Calu3 (cell line): Measurements from ENCODE around the gene TMEM242. TPM values are rescaled to one million over a fixed set of nuclear protein-coding genes. Genes with fewer than 3 reads are reported as not detected.
A peak's percentile ranks its signal among the peaks of the same experiment; 100 is the strongest.

Experiments
- BruUV-seq: library from RNA; stranded (reverse); fragments of 400-500 nt; replicated peaks from 2 replicates; lab custom pipeline; 2021; lab: Mats Ljungman, UMichigan
- CTCF ChIA-PET: fragments of 300-600 bp; sonication (Branson Sonifier 250); formaldehyde crosslinking; loops from one replicate; lab custom pipeline; 2022; ENCODE audit warnings: antibody characterized with exemption; lab: Charles Lee
- DNase-seq: peaks from one replicate; pipeline ENCODE4 v3.0.0; 2022
- H3K27ac Mint-ChIP-seq: one replicate; pipeline ENCODE4 v1.8.0; 2022; ENCODE audit warnings: mixed read lengths; ENCODE audit not compliant: unreplicated experiment
- H3K27me3 Mint-ChIP-seq: one replicate; pipeline ENCODE4 v1.8.0; 2022; ENCODE audit warnings: mixed read lengths; ENCODE audit not compliant: unreplicated experiment
- H3K36me3 Mint-ChIP-seq: one replicate; pipeline ENCODE4 v1.8.0; 2022; ENCODE audit warnings: mild to moderate bottlenecking, moderate library complexity, mixed read lengths; ENCODE audit not compliant: insufficient read depth, unreplicated experiment
- H3K4me1 Mint-ChIP-seq: one replicate; pipeline ENCODE4 v1.8.0; 2022; ENCODE audit warnings: mild to moderate bottlenecking, low read depth, mixed read lengths; ENCODE audit not compliant: unreplicated experiment
- H3K4me3 Mint-ChIP-seq: one replicate; pipeline ENCODE4 v1.8.0; 2022; ENCODE audit warnings: mild to moderate bottlenecking, low read depth, moderate library complexity, mixed read lengths; ENCODE audit not compliant: unreplicated experiment
- H3K9me3 Mint-ChIP-seq: one replicate; pipeline ENCODE4 v1.8.0; 2022; ENCODE audit warnings: low read depth, mixed read lengths; ENCODE audit not compliant: unreplicated experiment
- CTCF ChIP-seq: fragments of 200-600 bp; IDR thresholded peaks from one replicate; pipeline ENCODE4 v1.8.0; 2022; ENCODE audit warnings: antibody characterized with exemption; ENCODE audit not compliant: unreplicated experiment
- intact Hi-C: fragments of 100-400 bp; cut with micrococcal nuclease; formaldehyde crosslinking; loops from one replicate; pipeline ENCODE4 v1.10.0; 2022; ENCODE audit not compliant: unreplicated experiment
- total RNA-seq: library from RNA; stranded (reverse); gene quantifications from 2 replicates; pipeline ENCODE4 v1.2.3, GENCODE V29; 2022

TMEM242 gene
- total RNA-seq, 1 experiment from 2014 or later, result 7.9 TPM

- TF ChIP-seq CTCF, result no peak
- Mint-ChIP-seq H3K9me3 (no peaks in the 10 kb centered on the region), H3K36me3 (no peaks in the 10 kb centered on the region), H3K27me3 (no peaks in the 10 kb centered on the region), H3K4me3 (no peak overlapping the region), H3K27ac (no peak overlapping the region), H3K4me1 (peaks cover 23% of the 10 kb centered on the region)
- no TSS peak for BruUV-seq
- CTCF ChIA-PET, result no interaction called here
- DNase-seq, result no peak
- intact Hi-C loops, result no loop called here
Measured at GRCh38 chr6:157330831-157331230, 7.5 kb upstream of the TMEM242 start.

- no peaks in the 10 kb centered on the region for H3K36me3 Mint-ChIP-seq
- CTCF ChIA-PET, result no interaction called here
- no peak for TF ChIP-seq CTCF
- H3K4me1 Mint-ChIP-seq, result peaks cover 31% of the 10 kb centered on the region
- H3K4me3 Mint-ChIP-seq, result no peak overlapping the region
- DNase-seq, result no peak
- peak overlapping the region; percentile 8 for H3K27ac Mint-ChIP-seq
- intact Hi-C loops, result no loop called here
- no peaks in the 10 kb centered on the region for H3K27me3 Mint-ChIP-seq
- BruUV-seq, result no TSS peak
- no peaks in the 10 kb centered on the region for H3K9me3 Mint-ChIP-seq
Measured at GRCh38 chr6:157329829-157330228, 6.5 kb upstream of the TMEM242 start.

- H3K4me1 Mint-ChIP-seq, result peaks cover 32% of the 10 kb centered on the region
Measured at GRCh38 chr6:157328108-157328692, 4.9 kb upstream of the TMEM242 start.

GRCh38 chr6:157326979-157327378 is 3.7 kb upstream of the TMEM242 start:
- H3K9me3 Mint-ChIP-seq, result no peaks in the 10 kb centered on the region
- no peak overlapping the region for H3K27ac Mint-ChIP-seq
- no peak for TF ChIP-seq CTCF
- H3K4me1 Mint-ChIP-seq, result peaks cover 32% of the 10 kb centered on the region
- no peaks in the 10 kb centered on the region for H3K27me3 Mint-ChIP-seq
- BruUV-seq, result no TSS peak
- no peak overlapping the region for H3K4me3 Mint-ChIP-seq
- CTCF ChIA-PET, result no interaction called here
- H3K36me3 Mint-ChIP-seq, result peaks cover 17% of the 10 kb centered on the region
- intact Hi-C loops, result no loop called here
- no peak for DNase-seq

More at GRCh38 chr6:157328108-157328692, 4.9 kb upstream of the TMEM242 start:
- Mint-ChIP-seq H3K9me3 (no peaks in the 10 kb centered on the region), H3K27me3 (no peaks in the 10 kb centered on the region), H3K4me3 (no peak overlapping the region), H3K27ac (no peak overlapping the region), H3K36me3 (peaks cover 10% of the 10 kb centered on the region)
- BruUV-seq, result no TSS peak
- CTCF ChIA-PET, result interaction anchor here (0.6 to 1.4 kb wide), 2 partner anchors 285 to 293 kb away, joined by 3 to 4 read pairs; no protein-coding TSS in a partner anchor
- intact Hi-C loops, result no loop called here
- no peak for DNase-seq
- no peak for TF ChIP-seq CTCF
